AG09319 (cell line): Measurements from ENCODE around the gene TINAG.
A peak's percentile ranks its signal among the peaks of the same experiment; 100 is the strongest.

ENCODE experiments used
- DNase-seq: peaks from one replicate; pipeline ENCODE4 v3.0.0-alpha.2; 2010; ENCODE audit warnings: low read depth; ENCODE audit errors: extremely low read depth
- CTCF ChIP-seq: IDR thresholded peaks from 2 replicates; pipeline ENCODE4 v1.5.1; 2011; ENCODE audit warnings: low read depth, mild to moderate bottlenecking, inconsistent platforms, low read length, moderate library complexity

TINAG gene

DNA sequence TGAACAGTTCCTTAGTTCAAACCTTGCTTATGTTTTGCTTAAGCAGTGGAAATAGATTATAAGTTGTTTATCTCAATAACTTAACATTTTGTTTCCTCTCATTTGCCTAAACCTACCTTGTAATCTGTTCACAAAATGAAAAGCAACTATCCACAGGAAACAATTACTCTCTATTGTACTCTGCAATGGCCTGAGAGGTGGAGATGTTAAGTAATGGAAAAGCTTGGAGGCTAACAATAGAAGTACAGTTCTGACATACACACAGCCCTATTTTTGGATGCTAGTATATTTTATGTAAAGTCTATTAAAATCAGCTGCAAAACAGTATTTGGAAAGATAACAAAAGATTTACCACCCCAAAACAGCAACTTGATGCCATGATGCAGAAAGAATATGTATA, 82.1 kb downstream of the TINAG start:
- no peak for DNase-seq
- TF ChIP-seq CTCF, result no peak

- no peak for TF ChIP-seq CTCF
- no peak for DNase-seq
Observed at GRCh38 chr6:54391577-54391976, 83.3 kb downstream of the TINAG start.

DNA sequence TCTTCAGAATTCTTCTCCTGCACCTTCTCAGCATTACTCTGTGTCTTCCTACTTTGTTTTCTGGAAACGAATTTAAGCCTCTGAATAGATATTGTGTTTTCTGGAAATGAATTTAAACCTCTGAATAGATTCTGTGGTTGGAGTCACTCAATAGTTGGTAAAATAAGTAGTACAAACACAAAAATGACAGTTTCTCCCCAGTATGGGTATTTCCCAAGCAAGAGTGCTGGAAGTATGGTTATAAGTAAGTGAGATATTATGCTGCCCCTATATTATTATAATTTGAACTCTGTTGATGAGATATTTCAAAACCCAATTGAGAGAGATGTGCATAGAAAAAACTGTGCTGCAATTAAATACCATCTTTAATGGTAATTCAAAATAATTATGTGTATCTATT, 94.9 kb downstream of the TINAG start:
- no peak for TF ChIP-seq CTCF

GRCh38 chr6:54404791-54405190, 96.5 kb downstream of the TINAG start:
- no peak for TF ChIP-seq CTCF
- peak; percentile 20 for DNase-seq

More for the DNA sequence above, 94.9 kb downstream of the TINAG start:
- DNase-seq, result no peak

GRCh38 chr6:54411767-54412166, 103.5 kb downstream of the TINAG start:
- no peak for DNase-seq

GRCh38 chr6:54415517-54415916, 107.3 kb downstream of the TINAG start:
- TF ChIP-seq CTCF, result no peak
- DNase-seq, result no peak

More at GRCh38 chr6:54411767-54412166, 103.5 kb downstream of the TINAG start:
- TF ChIP-seq CTCF, result no peak

DNA sequence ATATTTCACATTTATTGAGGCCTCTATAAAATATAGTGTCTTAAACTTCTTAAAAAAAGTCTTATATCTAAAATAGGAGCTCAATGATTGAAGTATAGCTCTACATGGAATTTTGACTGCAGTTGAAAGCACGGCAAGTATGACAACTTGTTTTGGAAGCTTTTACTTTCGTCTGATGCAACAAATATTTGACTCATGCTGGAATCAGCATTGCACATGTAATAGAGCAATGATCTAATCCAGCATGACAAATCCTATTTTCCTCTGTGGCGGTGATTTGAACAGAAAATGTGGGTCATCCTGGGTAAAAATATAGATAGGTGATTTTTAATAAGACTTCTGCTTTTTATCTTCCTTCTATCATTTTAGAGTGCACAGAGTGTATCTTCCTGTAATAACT, 111.6 kb downstream of the TINAG start:
- no peak for TF ChIP-seq CTCF
- peak; percentile 67 for DNase-seq
